Neural cell (in vitro differentiated cells): Measurements from ENCODE around the gene SLC8A1. TPM values are rescaled to one million over a fixed set of nuclear protein-coding genes. Genes with fewer than 3 reads are reported as not detected.

Experiments used
- H2AFZ ChIP-seq: fragments of 200-600, 300-800 bp; sonication (generic), shearing (Covaris generic); 2 replicates; pipeline ENCODE4 v1.6.0; 2014; ENCODE audit warnings: low read depth, mild to moderate bottlenecking, antibody characterized with exemption, low read length, moderate library complexity
- H3F3A ChIP-seq: fragments of 200-600 bp; shearing (Covaris generic); 2 replicates; pipeline ENCODE4 v1.6.1; 2016; ENCODE audit warnings: mild to moderate bottlenecking, moderate library complexity, mixed read lengths, antibody characterized with exemption, low read length; ENCODE audit not compliant: insufficient read depth, poor library complexity, severe bottlenecking
- H3K27ac ChIP-seq: fragments of 200-600, 300-800 bp; sonication (generic), shearing (Covaris generic); 2 replicates; pipeline ENCODE4 v1.5.1; 2014; ENCODE audit warnings: mild to moderate bottlenecking, low read length, moderate library complexity
- H3K27me3 ChIP-seq: fragments of 300-800, 200-600 bp; sonication (generic), shearing (Covaris generic); 2 replicates; pipeline ENCODE4 v1.6.0; 2014; ENCODE audit warnings: mild to moderate bottlenecking, low read depth, low read length, moderate library complexity; ENCODE audit not compliant: insufficient read depth
- H3K36me3 ChIP-seq: fragments of 300-800, 200-600 bp; sonication (generic), shearing (Covaris generic); 2 replicates; pipeline ENCODE4 v1.5.1; 2014; ENCODE audit warnings: mild to moderate bottlenecking, antibody characterized with exemption, low read length, moderate library complexity; ENCODE audit not compliant: insufficient read depth
- H3K4me2 ChIP-seq: fragments of 300-800, 200-600 bp; sonication (generic), shearing (Covaris generic); 2 replicates; pipeline ENCODE4 v1.6.0; 2014; ENCODE audit warnings: mild to moderate bottlenecking, low read length
- H3K4me3 ChIP-seq: fragments of 300-800, 200-600 bp; sonication (generic), shearing (Covaris generic); 2 replicates; pipeline ENCODE4 v1.5.1; 2014; ENCODE audit warnings: mild to moderate bottlenecking, low read length, moderate library complexity
- H3K79me2 ChIP-seq: fragments of 200-600 bp; shearing (Covaris generic); replicated peaks from 2 replicates; pipeline ENCODE4 v1.6.0; 2014; ENCODE audit warnings: mild to moderate bottlenecking, low read length, moderate library complexity; ENCODE audit not compliant: insufficient read depth
- H3K9ac ChIP-seq: fragments of 300-800, 200-600 bp; sonication (generic), shearing (Covaris generic); 2 replicates; pipeline ENCODE4 v1.6.1; 2016; ENCODE audit warnings: mild to moderate bottlenecking, low read length, mixed read lengths
- H3K9me2 ChIP-seq: fragments of 200-600 bp; shearing (Covaris generic); 2 replicates; pipeline ENCODE4 v1.6.1; 2016; ENCODE audit warnings: mild to moderate bottlenecking, low read length, mixed read lengths; ENCODE audit not compliant: insufficient read depth
- H3K9me3 ChIP-seq: fragments of 200-600, 300-800 bp; sonication (generic), shearing (Covaris generic); 2 replicates; pipeline ENCODE4 v1.6.1; 2016; ENCODE audit warnings: mild to moderate bottlenecking, mixed run types, low read length, moderate library complexity, mixed read lengths
- H4K20me1 ChIP-seq: fragments of 200-600 bp; shearing (Covaris generic); 2 replicates; pipeline ENCODE4 v1.6.1; 2016; ENCODE audit warnings: mild to moderate bottlenecking, mixed run types; ENCODE audit not compliant: insufficient read depth
- EP300 ChIP-seq: fragments of 450-650 bp; conservative IDR thresholded peaks from 2 replicates; pipeline ENCODE4 v1.6.1; 2014; ENCODE audit warnings: antibody characterized with exemption, mild to moderate bottlenecking, moderate library complexity; ENCODE audit not compliant: poor library complexity, severe bottlenecking
- EZH2 ChIP-seq: fragments of 200-600, 300-800 bp; shearing (Covaris generic), sonication (generic); IDR thresholded peaks from 2 replicates; pipeline ENCODE4 v1.6.1; 2014; ENCODE audit warnings: antibody characterized with exemption, low read length, borderline replicate concordance, mild to moderate bottlenecking; ENCODE audit not compliant: insufficient read depth, poor library complexity, severe bottlenecking
- MXI1 ChIP-seq: fragments of 450-650 bp; conservative IDR thresholded peaks from 2 replicates; pipeline ENCODE4 v1.6.1; 2014; ENCODE audit warnings: antibody characterized with exemption, mild to moderate bottlenecking; ENCODE audit not compliant: poor library complexity, severe bottlenecking
- POLR2AphosphoS5 ChIP-seq: IDR thresholded peaks from 2 replicates; pipeline ENCODE4 v1.6.1; 2012
- RAD21 ChIP-seq: fragments of 450-650 bp; conservative IDR thresholded peaks from 2 replicates; pipeline ENCODE4 v1.6.1; 2014; ENCODE audit warnings: antibody characterized with exemption, mild to moderate bottlenecking, moderate library complexity
- SMC3 ChIP-seq: fragments of 450-650 bp; conservative IDR thresholded peaks from 2 replicates; pipeline ENCODE4 v1.6.1; 2014; ENCODE audit warnings: antibody characterized with exemption, mild to moderate bottlenecking, moderate library complexity; ENCODE audit not compliant: poor library complexity
- TAF1 ChIP-seq: IDR thresholded peaks from 2 replicates; pipeline ENCODE4 v1.6.1; 2012; ENCODE audit warnings: low read depth
- polyA plus RNA-seq: library from polyadenylated mRNA; depleted of rRNA; stranded (reverse); fragments of >200 nt; gene quantifications from 2 replicates; pipeline ENCODE4 v1.2.3, GENCODE V29; 2014
- TF ChIP-seq, protein P1 (sequence below): fragments of 450-650 bp; IDR thresholded peaks from 2 replicates; pipeline ENCODE4 v1.5.1; 2014; ENCODE audit warnings: antibody characterized with exemption, mild to moderate bottlenecking, moderate library complexity; ENCODE audit not compliant: poor library complexity, severe bottlenecking
- TF ChIP-seq, protein P2 (sequence below): IDR thresholded peaks from 2 replicates; pipeline ENCODE4 v1.6.1; 2012; ENCODE audit warnings: borderline replicate concordance

SLC8A1 gene
- polyA plus RNA-seq, 1 donor from 2014 or later: 18.7 TPM

DNA sequence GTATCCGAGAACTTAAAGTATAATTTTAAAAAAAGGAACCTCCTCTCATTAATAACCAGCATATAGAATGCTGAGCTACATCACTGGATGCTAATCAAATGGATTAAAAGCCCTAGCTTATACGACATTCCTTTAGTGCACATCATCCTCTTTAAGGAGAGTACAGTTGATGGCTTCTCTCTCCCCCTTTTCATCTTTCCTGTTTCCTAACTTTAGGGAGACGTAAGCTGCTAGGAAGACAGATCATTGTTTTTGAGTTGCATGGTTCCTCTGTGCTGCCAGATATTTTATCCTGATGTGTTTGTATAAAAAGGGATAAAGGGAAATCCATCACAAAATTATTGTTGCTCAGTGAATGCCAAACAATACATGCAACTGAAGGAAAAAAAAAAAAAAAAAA, 94.2 kb downstream of the SLC8A1 start:
- no peak overlapping the region for H2AFZ ChIP-seq
- no peak for TF ChIP-seq EP300
- TF ChIP-seq, protein P1, sequence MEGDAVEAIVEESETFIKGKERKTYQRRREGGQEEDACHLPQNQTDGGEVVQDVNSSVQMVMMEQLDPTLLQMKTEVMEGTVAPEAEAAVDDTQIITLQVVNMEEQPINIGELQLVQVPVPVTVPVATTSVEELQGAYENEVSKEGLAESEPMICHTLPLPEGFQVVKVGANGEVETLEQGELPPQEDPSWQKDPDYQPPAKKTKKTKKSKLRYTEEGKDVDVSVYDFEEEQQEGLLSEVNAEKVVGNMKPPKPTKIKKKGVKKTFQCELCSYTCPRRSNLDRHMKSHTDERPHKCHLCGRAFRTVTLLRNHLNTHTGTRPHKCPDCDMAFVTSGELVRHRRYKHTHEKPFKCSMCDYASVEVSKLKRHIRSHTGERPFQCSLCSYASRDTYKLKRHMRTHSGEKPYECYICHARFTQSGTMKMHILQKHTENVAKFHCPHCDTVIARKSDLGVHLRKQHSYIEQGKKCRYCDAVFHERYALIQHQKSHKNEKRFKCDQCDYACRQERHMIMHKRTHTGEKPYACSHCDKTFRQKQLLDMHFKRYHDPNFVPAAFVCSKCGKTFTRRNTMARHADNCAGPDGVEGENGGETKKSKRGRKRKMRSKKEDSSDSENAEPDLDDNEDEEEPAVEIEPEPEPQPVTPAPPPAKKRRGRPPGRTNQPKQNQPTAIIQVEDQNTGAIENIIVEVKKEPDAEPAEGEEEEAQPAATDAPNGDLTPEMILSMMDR: no peak
- TF ChIP-seq TAF1: no peak
- no peak for TF ChIP-seq RAD21
- no peak for TF ChIP-seq MXI1
- no peak for TF ChIP-seq EZH2
- no peak for TF ChIP-seq POLR2AphosphoS5
- TF ChIP-seq, protein P2, sequence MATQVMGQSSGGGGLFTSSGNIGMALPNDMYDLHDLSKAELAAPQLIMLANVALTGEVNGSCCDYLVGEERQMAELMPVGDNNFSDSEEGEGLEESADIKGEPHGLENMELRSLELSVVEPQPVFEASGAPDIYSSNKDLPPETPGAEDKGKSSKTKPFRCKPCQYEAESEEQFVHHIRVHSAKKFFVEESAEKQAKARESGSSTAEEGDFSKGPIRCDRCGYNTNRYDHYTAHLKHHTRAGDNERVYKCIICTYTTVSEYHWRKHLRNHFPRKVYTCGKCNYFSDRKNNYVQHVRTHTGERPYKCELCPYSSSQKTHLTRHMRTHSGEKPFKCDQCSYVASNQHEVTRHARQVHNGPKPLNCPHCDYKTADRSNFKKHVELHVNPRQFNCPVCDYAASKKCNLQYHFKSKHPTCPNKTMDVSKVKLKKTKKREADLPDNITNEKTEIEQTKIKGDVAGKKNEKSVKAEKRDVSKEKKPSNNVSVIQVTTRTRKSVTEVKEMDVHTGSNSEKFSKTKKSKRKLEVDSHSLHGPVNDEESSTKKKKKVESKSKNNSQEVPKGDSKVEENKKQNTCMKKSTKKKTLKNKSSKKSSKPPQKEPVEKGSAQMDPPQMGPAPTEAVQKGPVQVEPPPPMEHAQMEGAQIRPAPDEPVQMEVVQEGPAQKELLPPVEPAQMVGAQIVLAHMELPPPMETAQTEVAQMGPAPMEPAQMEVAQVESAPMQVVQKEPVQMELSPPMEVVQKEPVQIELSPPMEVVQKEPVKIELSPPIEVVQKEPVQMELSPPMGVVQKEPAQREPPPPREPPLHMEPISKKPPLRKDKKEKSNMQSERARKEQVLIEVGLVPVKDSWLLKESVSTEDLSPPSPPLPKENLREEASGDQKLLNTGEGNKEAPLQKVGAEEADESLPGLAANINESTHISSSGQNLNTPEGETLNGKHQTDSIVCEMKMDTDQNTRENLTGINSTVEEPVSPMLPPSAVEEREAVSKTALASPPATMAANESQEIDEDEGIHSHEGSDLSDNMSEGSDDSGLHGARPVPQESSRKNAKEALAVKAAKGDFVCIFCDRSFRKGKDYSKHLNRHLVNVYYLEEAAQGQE: no peak
- no peak for TF ChIP-seq SMC3
- no peaks in the 10 kb centered on the region for H3K36me3 ChIP-seq
- no peaks in the 10 kb centered on the region for H3K9me2 ChIP-seq
- no peak overlapping the region for H3K27ac ChIP-seq
- no peaks in the 10 kb centered on the region for H3K27me3 ChIP-seq
- H3K9me3 ChIP-seq: no peaks in the 10 kb centered on the region
- no peaks in the 10 kb centered on the region for H3K79me2 ChIP-seq
- H3K4me3 ChIP-seq: no peak overlapping the region
- H4K20me1 ChIP-seq: no peaks in the 10 kb centered on the region
- no peak overlapping the region for H3K9ac ChIP-seq
- no peak overlapping the region for H3K4me2 ChIP-seq
- peaks cover 3% of the 10 kb centered on the region for H3F3A ChIP-seq

DNA sequence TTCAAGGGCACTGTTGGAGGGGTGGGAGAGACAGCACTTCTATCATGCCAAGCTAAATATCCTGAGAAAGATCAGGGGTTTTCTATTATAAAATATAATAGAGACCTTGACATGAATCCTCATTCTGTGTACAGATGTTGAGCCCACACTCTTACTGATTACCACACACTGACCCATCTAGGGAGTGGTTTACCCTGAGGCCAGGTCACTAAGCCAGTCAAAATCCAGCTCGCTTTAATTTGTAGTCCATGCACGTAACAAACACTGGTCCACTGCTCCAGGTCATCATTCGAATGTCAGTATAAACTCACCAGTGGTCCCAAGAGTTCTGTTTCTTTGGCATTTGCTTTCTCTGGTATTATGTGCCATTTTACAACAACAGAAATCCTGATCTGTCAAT, 96.4 kb downstream of the SLC8A1 start:
- Histone ChIP-seq H3K36me3 (no peaks in the 10 kb centered on the region), H3K79me2 (no peaks in the 10 kb centered on the region), H3K9ac (no peak overlapping the region), H3K9me3 (no peaks in the 10 kb centered on the region), H3K27ac (no peak overlapping the region), H3F3A (no peaks in the 10 kb centered on the region), H3K4me2 (no peak overlapping the region), H3K4me3 (no peak overlapping the region), H3K27me3 (no peaks in the 10 kb centered on the region), H4K20me1 (no peaks in the 10 kb centered on the region), H2AFZ (no peak overlapping the region), H3K9me2 (no peaks in the 10 kb centered on the region)
- TF ChIP-seq EZH2 (no peak), TAF1 (no peak), POLR2AphosphoS5 (no peak), SMC3 (no peak), RAD21 (no peak), MXI1 (no peak), EP300 (no peak)
- TF ChIP-seq, protein P1: no peak
- TF ChIP-seq, protein P2: no peak
